Vagina (tissue), 2 donors: ENCODE measurements around the gene HPS5. TPM values are rescaled to one million over a fixed set of nuclear protein-coding genes. Genes with fewer than 3 reads are reported as not detected.

Experiments
- DNase-seq, 2 donors: peaks; one replicate each; pipeline ENCODE4 v3.0.0-alpha.2; 2017; ENCODE audit errors: extremely low spot score in 2 of 2
- H3K27ac ChIP-seq: fragments of 200-600 bp; sonication (generic); one replicate; pipeline ENCODE4 v1.5.1; 2019
- H3K27me3 ChIP-seq: fragments of 200-600 bp; sonication (generic); one replicate; pipeline ENCODE4 v1.5.1; 2019
- H3K36me3 ChIP-seq, 2 donors: fragments of 200-600 bp; sonication (generic); one replicate each; pipeline ENCODE4 v1.5.1; 2017 to 2019
- H3K4me1 ChIP-seq: fragments of 200-600 bp; sonication (generic); one replicate; pipeline ENCODE4 v1.5.1; 2019
- H3K4me3 ChIP-seq, 2 donors: fragments of 200-600 bp; sonication (generic); 1 replicate in 1 of 2; 2 replicates in 1 of 2; pipeline ENCODE4 v1.5.1; 2016 to 2019
- H3K9me3 ChIP-seq: fragments of 200-600 bp; sonication (generic); one replicate; pipeline ENCODE4 v1.5.1; 2019
- POLR2A ChIP-seq, 2 donors: fragments of 450-650 bp; IDR thresholded peaks; one replicate each; pipeline ENCODE4 v1.6.1; 2017; ENCODE audit warnings: antibody characterized with exemption in 2 of 2, mild to moderate bottlenecking in 2 of 2, moderate library complexity in 2 of 2
- POLR2AphosphoS5 ChIP-seq, 2 donors: sonication (generic); formaldehyde crosslinking; IDR thresholded peaks; one replicate each; pipeline ENCODE4 v1.9.0; 2017; ENCODE audit warnings: antibody characterized with exemption in 2 of 2, mild to moderate bottlenecking in 2 of 2, low read depth in 1 of 2; ENCODE audit not compliant: insufficient read depth in 1 of 2
- intact Hi-C: fragments of 100-400 bp; cut with DNase I; formaldehyde crosslinking; loops from one replicate; pipeline ENCODE4 v1.15.1; 2023
- total RNA-seq: library from RNA; depleted of rRNA; stranded (reverse); fragments of >200 nt; gene quantifications from one replicate; pipeline ENCODE4 v1.2.3, GENCODE V29; 2016
- TF ChIP-seq, protein P1 (sequence below), 3 experiments: fragments of 450-650 bp in 2 of 3; fragments of 200-600 bp in 1 of 3; sonication (generic) in 1 of 3; IDR thresholded peaks; one replicate each; pipeline ENCODE4 v1.5.1; 2017 to 2019; ENCODE audit warnings: antibody characterized with exemption in 3 of 3, mild to moderate bottlenecking in 2 of 3, moderate library complexity in 2 of 3

The HPS5 gene
- total RNA-seq, 1 donor from 2014 or later: 17.4 TPM

DNA sequence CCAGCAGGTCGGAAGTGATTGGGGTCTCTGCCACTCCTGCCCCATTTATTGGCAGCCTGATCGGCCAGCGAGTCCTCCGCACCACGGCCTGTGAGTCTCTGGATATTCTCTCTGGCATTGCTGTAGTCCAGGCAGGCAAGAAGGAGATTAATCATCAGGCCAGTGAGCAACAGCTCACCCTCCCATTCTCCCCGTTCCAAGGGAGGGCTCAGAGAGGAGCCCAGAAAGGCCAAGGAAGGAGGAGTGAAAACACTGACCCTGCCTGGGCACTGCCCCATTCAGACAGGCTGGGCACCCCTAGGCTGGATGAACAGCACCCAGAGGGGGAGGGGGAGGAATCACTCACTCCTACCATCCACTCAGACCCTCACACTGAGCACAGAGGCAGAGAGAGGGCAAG lies 76.5 kb downstream of the HPS5 start:
- TF ChIP-seq POLR2A (IDR thresholded peaks at IDR 0.05) (no peak), POLR2AphosphoS5 (IDR thresholded peaks at IDR 0.05; ENCODE audit: insufficient read depth in 1 of 2, low read depth in 1 of 2) (no peak)
- TF ChIP-seq, protein P1, sequence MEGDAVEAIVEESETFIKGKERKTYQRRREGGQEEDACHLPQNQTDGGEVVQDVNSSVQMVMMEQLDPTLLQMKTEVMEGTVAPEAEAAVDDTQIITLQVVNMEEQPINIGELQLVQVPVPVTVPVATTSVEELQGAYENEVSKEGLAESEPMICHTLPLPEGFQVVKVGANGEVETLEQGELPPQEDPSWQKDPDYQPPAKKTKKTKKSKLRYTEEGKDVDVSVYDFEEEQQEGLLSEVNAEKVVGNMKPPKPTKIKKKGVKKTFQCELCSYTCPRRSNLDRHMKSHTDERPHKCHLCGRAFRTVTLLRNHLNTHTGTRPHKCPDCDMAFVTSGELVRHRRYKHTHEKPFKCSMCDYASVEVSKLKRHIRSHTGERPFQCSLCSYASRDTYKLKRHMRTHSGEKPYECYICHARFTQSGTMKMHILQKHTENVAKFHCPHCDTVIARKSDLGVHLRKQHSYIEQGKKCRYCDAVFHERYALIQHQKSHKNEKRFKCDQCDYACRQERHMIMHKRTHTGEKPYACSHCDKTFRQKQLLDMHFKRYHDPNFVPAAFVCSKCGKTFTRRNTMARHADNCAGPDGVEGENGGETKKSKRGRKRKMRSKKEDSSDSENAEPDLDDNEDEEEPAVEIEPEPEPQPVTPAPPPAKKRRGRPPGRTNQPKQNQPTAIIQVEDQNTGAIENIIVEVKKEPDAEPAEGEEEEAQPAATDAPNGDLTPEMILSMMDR (IDR thresholded peaks at IDR 0.05): no peak
- Histone ChIP-seq H3K27me3 (no peaks in the 10 kb centered on the region), H3K4me1 (no peaks in the 10 kb centered on the region), H3K9me3 (no peaks in the 10 kb centered on the region), H3K4me3 (no peak overlapping the region), H3K36me3 (no peaks in the 10 kb centered on the region), H3K27ac (no peak overlapping the region)
- DNase-seq: no peak
- intact Hi-C loops: no loop called here

- Histone ChIP-seq H3K27ac (no peak overlapping the region), H3K4me3 (no peak overlapping the region), H3K4me1 (no peaks in the 10 kb centered on the region), H3K9me3 (no peaks in the 10 kb centered on the region), H3K36me3 (no peaks in the 10 kb centered on the region), H3K27me3 (no peaks in the 10 kb centered on the region)
- intact Hi-C loops: no loop called here
- TF ChIP-seq, protein P1 (IDR thresholded peaks at IDR 0.05): peak; percentile 16 to 38 (median 32)
- no peak for TF ChIP-seq POLR2AphosphoS5 (IDR thresholded peaks at IDR 0.05; ENCODE audit: insufficient read depth in 1 of 2, low read depth in 1 of 2)
- no peak for DNase-seq
These were observed 78.1 kb downstream of the HPS5 start for GRCh38 chr11:18243783-18244362.

- intact Hi-C loops: no loop called here
- no peak overlapping the region for H3K4me3 ChIP-seq
- H3K9me3 ChIP-seq: no peaks in the 10 kb centered on the region
- no peak for DNase-seq
- TF ChIP-seq POLR2A (IDR thresholded peaks at IDR 0.05) (no peak), POLR2AphosphoS5 (IDR thresholded peaks at IDR 0.05; ENCODE audit: insufficient read depth in 1 of 2, low read depth in 1 of 2) (no peak)
- TF ChIP-seq, protein P1 (IDR thresholded peaks at IDR 0.05): no peak
- no peaks in the 10 kb centered on the region for H3K36me3 ChIP-seq
- H3K4me1 ChIP-seq: no peaks in the 10 kb centered on the region
- H3K27ac ChIP-seq: no peak overlapping the region
- H3K27me3 ChIP-seq: no peaks in the 10 kb centered on the region
These were observed 82.3 kb downstream of the HPS5 start for GRCh38 chr11:18239655-18240054.

GRCh38 chr11:18236664-18237356 lies 85.1 kb downstream of the HPS5 start, which contains the start of gene SAA4:
Gene SAA4 (minus strand): TSS chr11:18236802. CDS start chr11:18235926, 876 bp downstream.
- H3K9me3 ChIP-seq: no peaks in the 10 kb centered on the region
- H3K4me3 ChIP-seq: no peak within 1 kb of the TSS
- intact Hi-C loops: no loop called here
- no peak for DNase-seq
- TF ChIP-seq POLR2A (IDR thresholded peaks at IDR 0.05): no peak
- no peak for TF ChIP-seq POLR2AphosphoS5 (IDR thresholded peaks at IDR 0.05; ENCODE audit: insufficient read depth in 1 of 2, low read depth in 1 of 2)
- TF ChIP-seq, protein P1 (IDR thresholded peaks at IDR 0.05): no peak
- H3K27ac ChIP-seq: no peak within 1 kb of the TSS
- no peaks in the 10 kb centered on the region for H3K27me3 ChIP-seq
- no peaks in the 10 kb centered on the region for H3K36me3 ChIP-seq
- H3K4me1 ChIP-seq: no peaks in the 10 kb centered on the region
